Activated CD4-positive, alpha-beta T cell treated with anti-CD3 and anti-CD28 coated beads, Interleukin-2, Interleukin-6, amounts not matched to agents 100 ng/mL and 50 ng/mL, durations not matched to agents 16 hours and 8 hours (primary cell): Measurements from ENCODE around the gene VBP1.
"Not testable (repeated sequence)": the region's sequence is repeated elsewhere in the genome, so short reads cannot be mapped to it uniquely, and the experiment has no call there.

Experiments used
- DNase-seq: peaks from one replicate; pipeline ENCODE4 v3.0.0-alpha.2; 2020

VBP1 gene

DNA sequence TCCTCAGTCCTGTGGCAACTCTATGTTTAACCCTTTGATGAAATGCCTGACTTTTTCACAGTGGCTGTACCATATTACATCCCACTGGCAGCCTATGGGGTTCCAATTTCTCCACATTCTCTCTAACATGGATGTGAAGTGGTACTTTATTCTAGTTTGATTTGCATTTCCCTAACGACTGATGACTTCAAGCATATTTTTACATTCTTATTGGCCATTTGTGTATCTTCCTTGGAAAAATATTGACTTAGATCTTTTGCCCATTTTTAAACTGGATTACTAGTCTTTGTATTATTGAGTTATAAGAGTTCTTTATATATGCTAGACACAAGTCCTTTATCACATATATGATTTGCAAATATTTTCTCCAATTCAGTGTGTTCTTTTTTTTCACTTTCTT, 50.2 kb downstream of the VBP1 start:
- DNase-seq, result no peak

DNA sequence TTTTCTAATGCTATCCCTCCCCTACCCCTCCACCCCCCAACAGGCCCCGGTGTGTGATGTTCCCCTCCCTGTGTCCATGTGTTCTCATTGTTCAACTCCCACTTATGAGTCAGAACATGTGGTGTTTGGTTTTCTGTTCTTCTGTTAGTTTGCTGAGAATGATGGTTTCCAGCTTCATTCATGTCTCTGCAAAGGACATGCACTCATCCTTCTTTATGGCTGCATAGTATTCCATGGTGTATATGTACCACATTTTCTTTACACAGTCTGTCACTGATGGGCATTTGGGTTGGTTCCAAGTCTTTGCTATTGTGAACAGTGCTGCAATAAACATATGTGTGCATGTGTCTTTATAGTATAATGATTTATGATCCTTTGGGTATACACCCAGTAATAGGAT, 51.7 kb downstream of the VBP1 start:
- DNase-seq, result not testable (repeated sequence)

DNA sequence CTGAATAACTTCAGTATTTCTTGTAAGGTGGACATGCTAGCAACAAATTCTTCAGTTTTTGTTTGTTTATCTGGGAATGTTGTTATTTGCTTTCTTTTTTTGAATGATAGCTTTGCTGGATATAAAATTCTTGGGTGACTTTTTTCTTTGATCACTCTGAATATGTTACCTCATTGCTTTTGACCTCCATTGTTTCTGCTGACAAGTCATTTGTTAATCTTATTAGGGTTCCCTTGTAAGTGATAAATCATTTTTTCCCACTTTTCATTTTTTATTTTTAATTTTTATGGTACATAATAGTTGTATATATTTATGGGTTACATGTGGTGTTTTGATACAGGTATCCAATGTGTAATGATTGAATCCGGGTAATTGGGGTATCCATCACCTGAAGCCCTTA, 54.7 kb downstream of the VBP1 start:
- no peak for DNase-seq

DNA sequence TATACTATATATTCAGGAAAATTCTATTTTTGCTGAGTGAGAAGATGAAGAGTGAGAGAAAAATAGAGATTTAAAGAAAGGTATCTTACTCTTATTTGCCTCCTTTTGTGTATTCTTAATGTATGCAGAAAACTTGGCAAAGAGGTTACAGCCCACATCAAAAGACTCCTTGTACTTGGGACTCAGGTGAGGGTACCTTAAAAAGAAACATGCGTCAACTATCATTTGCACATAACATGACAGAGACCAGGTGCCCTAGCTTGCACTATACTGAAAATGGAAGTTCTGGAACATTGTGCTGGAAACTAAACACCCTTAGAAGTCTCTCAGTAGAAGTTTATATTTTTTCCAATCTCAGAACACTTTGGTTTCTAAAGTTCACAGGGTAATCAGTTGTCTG, 63.6 kb downstream of the VBP1 start:
- no peak for DNase-seq
